ENCODE measurements around the gene ORM2.
"Not testable (repeated sequence)": the region's sequence is repeated elsewhere in the genome, so short reads cannot be mapped to it uniquely, and the experiment has no call there.

Gene ORM2

DNA sequence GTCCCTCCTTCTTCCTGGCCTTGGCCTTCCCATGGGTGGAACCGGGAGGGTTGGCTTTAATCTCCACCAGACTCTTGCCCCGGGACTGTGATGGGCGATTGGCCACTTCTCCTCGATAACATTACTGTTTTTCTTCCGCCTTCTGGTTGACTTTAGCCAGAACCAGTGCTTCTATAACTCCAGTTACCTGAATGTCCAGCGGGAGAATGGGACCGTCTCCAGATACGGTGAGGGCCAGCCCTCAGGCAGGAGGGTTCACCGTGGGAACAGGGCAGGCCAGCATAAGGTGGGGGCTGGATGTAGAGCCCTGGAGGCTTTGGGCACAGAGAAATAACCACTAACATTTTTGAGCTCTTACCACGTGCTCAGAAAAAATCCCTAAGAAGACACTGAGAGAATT, 967 bp downstream of the ORM2 start:
- Histone ChIP-seq H3K27ac (no peak overlapping the region), H3K36me3 (ENCODE audit: insufficient read depth) (no peaks in the 10 kb centered on the region), H3K9ac (no peak overlapping the region)

DNA sequence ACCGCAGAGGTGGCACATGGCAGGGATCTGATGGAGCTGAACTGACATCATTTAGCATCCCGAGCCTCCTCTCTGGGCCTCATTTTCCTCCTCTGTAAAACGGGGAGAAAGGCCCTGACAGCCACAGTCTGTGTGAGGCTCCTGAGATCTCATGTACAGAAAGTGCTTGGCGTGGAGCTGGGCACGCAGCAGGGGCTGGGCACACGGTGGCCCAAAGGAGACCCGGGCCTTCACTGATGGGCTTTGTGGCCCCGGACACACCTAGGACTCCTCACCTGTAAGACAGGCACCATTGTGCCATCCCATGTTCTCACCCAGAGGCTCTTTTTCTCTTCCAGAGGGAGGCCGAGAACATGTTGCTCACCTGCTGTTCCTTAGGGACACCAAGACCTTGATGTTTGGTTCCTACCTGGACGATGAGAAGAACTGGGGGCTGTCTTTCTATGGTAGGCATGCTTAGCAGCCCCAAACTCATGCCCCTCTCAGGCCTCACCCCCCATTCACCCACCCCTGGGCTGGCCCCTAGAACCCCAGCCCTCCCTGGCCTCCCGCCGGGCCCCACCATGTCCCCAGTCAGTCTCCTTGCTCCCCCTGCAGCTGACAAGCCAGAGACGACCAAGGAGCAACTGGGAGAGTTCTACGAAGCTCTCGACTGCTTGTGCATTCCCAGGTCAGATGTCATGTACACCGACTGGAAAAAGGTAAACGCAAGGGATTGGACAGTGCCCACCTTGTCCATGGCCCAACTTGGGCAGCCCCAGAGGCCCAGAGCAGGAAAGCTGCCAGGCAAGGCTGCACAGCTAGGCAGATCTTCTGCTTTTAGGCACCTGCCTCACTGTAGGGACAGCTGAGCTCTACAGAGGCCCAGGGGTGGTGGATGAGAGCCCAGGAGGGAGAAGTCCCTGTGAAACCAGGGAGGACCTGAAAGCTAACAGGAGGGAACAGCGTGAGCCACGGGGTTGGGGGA, 1.8 kb downstream of the ORM2 start:
- H3K27ac ChIP-seq, result not testable (repeated sequence)

More for the DNA sequence above, 967 bp downstream of the ORM2 start:
- no peaks in the 10 kb centered on the region for H3K79me2 ChIP-seq (ENCODE audit: insufficient read depth, low read depth)
- no peaks in the 10 kb centered on the region for H3K4me1 ChIP-seq (ENCODE audit: low read depth, poor library complexity, severe bottlenecking)
- no peak overlapping the region for H3K4me2 ChIP-seq
- H3K27me3 ChIP-seq (ENCODE audit: insufficient read depth, low read depth), result peaks cover 4% of the 10 kb centered on the region; the same call in 1 of the 2 replicates
- H3K4me3 ChIP-seq (IDR thresholded peaks at IDR 0.05; ENCODE audit: insufficient read depth, low read depth, low read length), result no peak overlapping the region
- H4K20me1 ChIP-seq (ENCODE audit: insufficient read depth), result no peaks in the 10 kb centered on the region
- TF ChIP-seq, protein P1, sequence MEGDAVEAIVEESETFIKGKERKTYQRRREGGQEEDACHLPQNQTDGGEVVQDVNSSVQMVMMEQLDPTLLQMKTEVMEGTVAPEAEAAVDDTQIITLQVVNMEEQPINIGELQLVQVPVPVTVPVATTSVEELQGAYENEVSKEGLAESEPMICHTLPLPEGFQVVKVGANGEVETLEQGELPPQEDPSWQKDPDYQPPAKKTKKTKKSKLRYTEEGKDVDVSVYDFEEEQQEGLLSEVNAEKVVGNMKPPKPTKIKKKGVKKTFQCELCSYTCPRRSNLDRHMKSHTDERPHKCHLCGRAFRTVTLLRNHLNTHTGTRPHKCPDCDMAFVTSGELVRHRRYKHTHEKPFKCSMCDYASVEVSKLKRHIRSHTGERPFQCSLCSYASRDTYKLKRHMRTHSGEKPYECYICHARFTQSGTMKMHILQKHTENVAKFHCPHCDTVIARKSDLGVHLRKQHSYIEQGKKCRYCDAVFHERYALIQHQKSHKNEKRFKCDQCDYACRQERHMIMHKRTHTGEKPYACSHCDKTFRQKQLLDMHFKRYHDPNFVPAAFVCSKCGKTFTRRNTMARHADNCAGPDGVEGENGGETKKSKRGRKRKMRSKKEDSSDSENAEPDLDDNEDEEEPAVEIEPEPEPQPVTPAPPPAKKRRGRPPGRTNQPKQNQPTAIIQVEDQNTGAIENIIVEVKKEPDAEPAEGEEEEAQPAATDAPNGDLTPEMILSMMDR (conservative IDR thresholded peaks at IDR 0.05; ENCODE audit: low read depth, low read length), result no peak
- no peak overlapping the region for H2AFZ ChIP-seq (ENCODE audit: low read depth)

DNA sequence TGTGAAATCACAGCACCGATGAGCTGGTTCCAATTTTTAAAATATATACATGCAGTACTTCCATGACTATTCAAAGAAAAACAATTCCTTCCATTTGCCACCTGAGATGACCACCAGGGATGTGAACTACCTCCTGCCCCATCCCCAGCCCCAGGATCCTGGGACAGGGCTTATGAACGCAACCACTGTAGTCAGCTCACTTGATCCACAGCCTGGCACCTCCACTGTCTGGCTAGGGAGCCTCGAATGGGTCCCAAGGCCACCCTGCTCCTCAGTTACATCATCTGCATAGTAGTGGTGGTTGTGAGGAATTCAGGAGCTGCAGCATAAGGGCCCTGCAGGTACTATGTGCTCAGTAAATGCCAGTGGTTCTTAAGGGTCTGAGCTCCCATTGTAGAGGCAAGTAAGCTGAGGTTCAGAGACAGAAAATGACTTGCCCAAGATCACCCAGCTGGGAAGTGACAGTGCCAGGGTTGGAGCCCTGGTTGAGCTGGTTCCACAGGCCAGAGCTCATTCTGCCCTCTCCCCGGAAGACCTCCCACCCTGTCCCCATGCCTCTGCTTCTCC, 2.9 kb downstream of the ORM2 start:
- not testable (repeated sequence) for H3K9ac ChIP-seq; H2AFZ ChIP-seq (ENCODE audit: low read depth); H3K4me3 ChIP-seq (IDR thresholded peaks at IDR 0.05; ENCODE audit: insufficient read depth, low read depth, low read length); H3K79me2 ChIP-seq (ENCODE audit: insufficient read depth, low read depth); H4K20me1 ChIP-seq (ENCODE audit: insufficient read depth); H3K36me3 ChIP-seq (ENCODE audit: insufficient read depth); H3K27me3 ChIP-seq (ENCODE audit: insufficient read depth, low read depth); H3K27ac ChIP-seq; H3K4me2 ChIP-seq; H3K4me1 ChIP-seq (ENCODE audit: low read depth, poor library complexity, severe bottlenecking)

More for the DNA sequence above, 1.8 kb downstream of the ORM2 start:
- H4K20me1 ChIP-seq (ENCODE audit: insufficient read depth); H3K79me2 ChIP-seq (ENCODE audit: insufficient read depth, low read depth); H2AFZ ChIP-seq (ENCODE audit: low read depth); H3K4me2 ChIP-seq; H3K27me3 ChIP-seq (ENCODE audit: insufficient read depth, low read depth); H3K9ac ChIP-seq; H3K4me1 ChIP-seq (ENCODE audit: low read depth, poor library complexity, severe bottlenecking); H3K4me3 ChIP-seq (IDR thresholded peaks at IDR 0.05; ENCODE audit: insufficient read depth, low read depth, low read length); H3K36me3 ChIP-seq (ENCODE audit: insufficient read depth): not testable (repeated sequence)

DNA sequence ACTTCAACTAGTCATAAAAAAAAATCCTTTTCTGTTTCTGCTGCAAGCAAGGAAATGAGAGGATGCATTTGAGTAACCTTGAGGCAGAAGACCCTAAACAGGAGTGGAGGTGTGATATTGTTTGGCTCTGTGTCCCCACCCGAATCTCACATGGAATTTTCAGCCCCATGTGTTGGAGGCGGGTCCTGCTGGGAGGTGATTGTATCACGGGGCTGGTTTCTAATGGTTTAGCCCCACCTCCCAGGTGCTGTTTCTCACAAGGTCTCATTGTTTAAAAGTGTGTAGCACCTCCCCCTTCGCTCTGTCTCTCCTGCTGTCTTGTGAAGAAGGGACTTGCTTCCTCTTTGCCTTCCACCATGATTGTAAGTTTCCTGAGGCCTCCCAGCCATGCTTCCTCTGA, 4.0 kb downstream of the ORM2 start:
- not testable (repeated sequence) for H4K20me1 ChIP-seq (ENCODE audit: insufficient read depth); H3K9ac ChIP-seq; H2AFZ ChIP-seq (ENCODE audit: low read depth); H3K4me1 ChIP-seq (ENCODE audit: low read depth, poor library complexity, severe bottlenecking); H3K79me2 ChIP-seq (ENCODE audit: insufficient read depth, low read depth); H3K36me3 ChIP-seq (ENCODE audit: insufficient read depth); H3K4me2 ChIP-seq; H3K27ac ChIP-seq; H3K4me3 ChIP-seq (IDR thresholded peaks at IDR 0.05; ENCODE audit: insufficient read depth, low read depth, low read length); H3K27me3 ChIP-seq (ENCODE audit: insufficient read depth, low read depth)

DNA sequence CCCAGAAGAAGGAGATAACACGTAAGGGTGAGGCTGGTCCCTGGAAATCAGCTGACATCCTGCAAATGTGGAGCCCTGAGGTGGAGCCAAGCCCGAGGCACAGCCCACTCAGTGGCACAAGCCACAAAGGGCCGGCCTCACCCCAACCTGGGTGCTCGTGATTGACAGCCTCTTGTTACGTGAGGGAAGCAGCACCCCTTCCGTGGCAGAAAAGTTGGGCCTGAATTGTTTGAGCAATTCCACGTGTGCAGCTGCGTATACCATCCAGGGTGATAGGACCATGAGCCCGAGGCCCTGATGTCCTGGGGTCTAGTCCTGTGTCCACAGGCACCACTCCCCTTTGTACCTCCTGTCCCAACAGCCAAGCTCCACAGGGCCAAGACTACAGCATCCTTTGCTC, 4.8 kb downstream of the ORM2 start:
- Histone ChIP-seq H3K4me1 (ENCODE audit: low read depth, poor library complexity, severe bottlenecking) (no peaks in the 10 kb centered on the region), H3K36me3 (ENCODE audit: insufficient read depth) (no peaks in the 10 kb centered on the region), H3K4me2 (no peak overlapping the region), H3K79me2 (ENCODE audit: insufficient read depth, low read depth) (no peaks in the 10 kb centered on the region), H3K4me3 (IDR thresholded peaks at IDR 0.05; ENCODE audit: insufficient read depth, low read depth, low read length) (no peak overlapping the region), H2AFZ (ENCODE audit: low read depth) (no peak overlapping the region), H3K27ac (no peak overlapping the region), H4K20me1 (ENCODE audit: insufficient read depth) (no peaks in the 10 kb centered on the region), H3K9ac (no peak overlapping the region), H3K27me3 (ENCODE audit: insufficient read depth, low read depth) (peaks cover 4% of the 10 kb centered on the region; the same call in 1 of the 2 replicates)
- TF ChIP-seq, protein P1 (conservative IDR thresholded peaks at IDR 0.05; ENCODE audit: low read depth, low read length), result no peak
